MM.1S (cell line): Measurements from ENCODE around the gene CYP4V2.

Experiments used
- DNase-seq: peaks from one replicate; pipeline ENCODE4 v3.0.0-alpha.2; 2015
- H2AFZ ChIP-seq: fragments of 300-600 bp; sonication (generic); 2 replicates; pipeline ENCODE4 v1.6.0; 2016; ENCODE audit warnings: antibody characterized with exemption, low read length
- H3F3A ChIP-seq: fragments of 300-600 bp; sonication (generic); 2 replicates; pipeline ENCODE4 v1.6.1; 2016; ENCODE audit warnings: mild to moderate bottlenecking, antibody characterized with exemption, low read length, moderate library complexity, mixed read lengths; ENCODE audit not compliant: insufficient read depth
- H3K27ac ChIP-seq: fragments of 300-600 bp; sonication (generic); 2 replicates; pipeline ENCODE4 v1.5.1; 2016; ENCODE audit warnings: mild to moderate bottlenecking, low read length
- H3K27me3 ChIP-seq: fragments of 300-600 bp; sonication (generic); replicated peaks from 2 replicates; pipeline ENCODE4 v1.6.0; 2016; ENCODE audit warnings: low read length; ENCODE audit not compliant: insufficient read depth
- H3K36me3 ChIP-seq: fragments of 300-600 bp; sonication (generic); replicated peaks from 2 replicates; pipeline ENCODE4 v1.6.1; 2016; ENCODE audit warnings: mild to moderate bottlenecking, low read length, mixed read lengths; ENCODE audit not compliant: insufficient read depth
- H3K4me1 ChIP-seq: fragments of 300-600 bp; sonication (generic); 2 replicates; pipeline ENCODE4 v1.6.1; 2016; ENCODE audit warnings: low read length, mixed read lengths
- H3K4me2 ChIP-seq: fragments of 300-600 bp; sonication (generic); 2 replicates; pipeline ENCODE4 v1.6.0; 2016; ENCODE audit warnings: low read depth, low read length
- H3K4me3 ChIP-seq: fragments of 300-600 bp; sonication (generic); 2 replicates; pipeline ENCODE4 v1.5.1; 2016; ENCODE audit warnings: low read length, mixed read lengths
- H3K79me2 ChIP-seq: fragments of 300-600 bp; sonication (generic); 2 replicates; pipeline ENCODE4 v1.6.1; 2016; ENCODE audit warnings: mixed run types, low read length, mixed read lengths
- H3K9ac ChIP-seq: fragments of 300-600 bp; sonication (generic); 2 replicates; pipeline ENCODE4 v1.6.1; 2016; ENCODE audit warnings: low read length, mixed read lengths
- H3K9me2 ChIP-seq: fragments of 300-600 bp; sonication (generic); replicated peaks from 2 replicates; pipeline ENCODE4 v1.6.1; 2016; ENCODE audit warnings: mild to moderate bottlenecking, low read length, mixed read lengths; ENCODE audit not compliant: insufficient read depth
- H3K9me3 ChIP-seq: fragments of 300-600 bp; sonication (generic); replicated peaks from 2 replicates; pipeline ENCODE4 v1.6.1; 2016; ENCODE audit warnings: mild to moderate bottlenecking, low read length, mixed read lengths; ENCODE audit not compliant: insufficient read depth
- H4K20me1 ChIP-seq: fragments of 300-600 bp; sonication (generic); 2 replicates; pipeline ENCODE4 v1.6.1; 2016; ENCODE audit warnings: mild to moderate bottlenecking, low read length, moderate library complexity, mixed read lengths; ENCODE audit not compliant: insufficient read depth
- CTCF ChIP-seq: fragments of 300-600 bp; sonication (generic); IDR thresholded peaks from 2 replicates; pipeline ENCODE4 v1.5.1; 2016; ENCODE audit warnings: antibody characterized with exemption, low read length, mixed read lengths
- EZH2 ChIP-seq: fragments of 300-600 bp; sonication (generic); optimal IDR thresholded peaks from 2 replicates; pipeline ENCODE3; 2017; ENCODE audit warnings: low read depth, mild to moderate bottlenecking, antibody characterized with exemption, low read length, mixed read lengths
- EZH2phosphoT487 ChIP-seq: fragments of 300-600 bp; sonication (generic); IDR thresholded peaks from 2 replicates; pipeline ENCODE4 v1.6.1; 2018; ENCODE audit warnings: antibody characterized with exemption, low read length

The CYP4V2 gene

DNA sequence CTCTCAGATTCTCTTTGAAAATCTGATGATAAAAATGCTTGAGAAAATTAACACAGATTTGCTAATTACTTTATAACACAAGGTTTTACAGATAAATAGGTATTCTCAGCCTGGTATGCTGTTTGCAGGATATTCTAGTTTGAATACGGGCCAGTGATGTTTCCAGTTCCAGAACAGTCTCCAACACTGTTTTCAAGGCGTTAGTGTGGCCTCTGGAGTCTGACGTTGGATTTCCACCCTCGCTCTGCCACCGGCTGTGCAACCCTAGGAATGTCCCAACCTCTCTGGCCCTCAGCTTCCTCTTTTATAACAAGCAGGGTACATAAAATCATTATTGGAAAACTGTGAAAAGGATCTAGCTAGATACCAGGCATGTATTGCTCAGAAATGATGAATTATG is 23.8 kb upstream of the CYP4V2 start:
- no peaks in the 10 kb centered on the region for H3K36me3 ChIP-seq
- no peak for DNase-seq
- H3K9me3 ChIP-seq: no peaks in the 10 kb centered on the region
- H4K20me1 ChIP-seq: no peaks in the 10 kb centered on the region
- no peak overlapping the region for H3K4me2 ChIP-seq
- peaks cover 12% of the 10 kb centered on the region for H3K4me1 ChIP-seq
- no peak for TF ChIP-seq EZH2
- no peak for TF ChIP-seq EZH2phosphoT487
- TF ChIP-seq CTCF: no peak
- H3K9me2 ChIP-seq: no peaks in the 10 kb centered on the region
- peaks cover 10% of the 10 kb centered on the region for H3F3A ChIP-seq
- no peaks in the 10 kb centered on the region for H3K79me2 ChIP-seq
- H3K27ac ChIP-seq: peak overlapping the region; percentile 29; the same call in 1 of the 2 replicates
- no peaks in the 10 kb centered on the region for H3K27me3 ChIP-seq
- H2AFZ ChIP-seq: no peak overlapping the region
- no peak overlapping the region for H3K9ac ChIP-seq
- no peak overlapping the region for H3K4me3 ChIP-seq

- TF ChIP-seq EZH2phosphoT487 (no peak), CTCF (no peak), EZH2 (no peak)
- Histone ChIP-seq H3K9ac (no peak overlapping the region), H3K4me3 (no peak overlapping the region), H3K4me1 (peaks cover 12% of the 10 kb centered on the region), H2AFZ (no peak overlapping the region), H3K9me3 (no peaks in the 10 kb centered on the region), H3F3A (peaks cover 10% of the 10 kb centered on the region), H3K27me3 (no peaks in the 10 kb centered on the region), H3K27ac (no peak overlapping the region), H3K36me3 (no peaks in the 10 kb centered on the region), H3K79me2 (no peaks in the 10 kb centered on the region), H3K4me2 (no peak overlapping the region), H3K9me2 (no peaks in the 10 kb centered on the region), H4K20me1 (no peaks in the 10 kb centered on the region)
- DNase-seq: no peak
Measured at GRCh38 chr4:186168750-186169149, 22.6 kb upstream of the CYP4V2 start.

DNA sequence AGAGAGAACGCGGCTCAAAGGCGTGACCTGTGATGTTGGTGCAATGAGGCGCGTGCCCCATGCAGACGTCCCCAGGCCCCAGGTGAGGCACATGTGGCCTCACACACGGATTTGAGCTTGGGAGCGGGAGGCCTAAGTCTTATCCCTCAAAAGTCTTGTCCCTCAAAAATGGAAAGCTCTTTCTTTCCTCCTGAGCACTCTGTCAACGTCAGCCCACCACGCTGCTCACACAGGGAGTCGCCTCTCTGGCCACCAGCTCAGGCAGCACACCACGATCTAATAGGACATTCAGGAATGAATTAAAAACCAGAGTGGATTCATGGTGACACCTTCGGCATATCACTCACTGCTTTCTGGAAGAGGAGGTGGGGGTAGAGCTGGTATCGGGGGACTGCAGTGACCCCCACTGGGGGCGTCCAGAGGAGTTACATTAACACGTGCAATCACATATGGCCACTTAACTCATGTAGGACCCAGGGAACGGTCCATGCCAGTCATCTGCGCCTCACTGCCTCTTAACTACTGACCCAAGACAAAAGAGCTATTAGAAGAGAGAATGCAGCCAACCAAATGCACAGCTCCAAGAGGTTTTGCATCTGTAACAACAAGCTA is 21.9 kb upstream of the CYP4V2 start:
- no peaks in the 10 kb centered on the region for H4K20me1 ChIP-seq
- no peak for DNase-seq
- no peak overlapping the region for H3K9ac ChIP-seq
- H2AFZ ChIP-seq: no peak overlapping the region
- H3K27me3 ChIP-seq: no peaks in the 10 kb centered on the region
- peaks cover 12% of the 10 kb centered on the region for H3K4me1 ChIP-seq
- no peak overlapping the region for H3K4me2 ChIP-seq
- H3F3A ChIP-seq: peaks cover 10% of the 10 kb centered on the region
- no peaks in the 10 kb centered on the region for H3K36me3 ChIP-seq
- H3K9me2 ChIP-seq: no peaks in the 10 kb centered on the region
- H3K79me2 ChIP-seq: no peaks in the 10 kb centered on the region
- no peak overlapping the region for H3K4me3 ChIP-seq
- TF ChIP-seq CTCF: no peak
- TF ChIP-seq EZH2phosphoT487: no peak
- no peak for TF ChIP-seq EZH2
- H3K9me3 ChIP-seq: no peaks in the 10 kb centered on the region
- no peak overlapping the region for H3K27ac ChIP-seq
